ENCODE data around the gene VWA7. TPM values are rescaled to one million over a fixed set of nuclear protein-coding genes. Genes with fewer than 3 reads are reported as not detected.
"Not testable (repeated sequence)": the region's sequence is repeated elsewhere in the genome, so short reads cannot be mapped to it uniquely, and the experiment has no call there.

Gene VWA7
- total RNA-seq, 4 donors from 2014 or later = 0.36 to 1.6 (median 0.56) TPM; not detected in 1

DNA sequence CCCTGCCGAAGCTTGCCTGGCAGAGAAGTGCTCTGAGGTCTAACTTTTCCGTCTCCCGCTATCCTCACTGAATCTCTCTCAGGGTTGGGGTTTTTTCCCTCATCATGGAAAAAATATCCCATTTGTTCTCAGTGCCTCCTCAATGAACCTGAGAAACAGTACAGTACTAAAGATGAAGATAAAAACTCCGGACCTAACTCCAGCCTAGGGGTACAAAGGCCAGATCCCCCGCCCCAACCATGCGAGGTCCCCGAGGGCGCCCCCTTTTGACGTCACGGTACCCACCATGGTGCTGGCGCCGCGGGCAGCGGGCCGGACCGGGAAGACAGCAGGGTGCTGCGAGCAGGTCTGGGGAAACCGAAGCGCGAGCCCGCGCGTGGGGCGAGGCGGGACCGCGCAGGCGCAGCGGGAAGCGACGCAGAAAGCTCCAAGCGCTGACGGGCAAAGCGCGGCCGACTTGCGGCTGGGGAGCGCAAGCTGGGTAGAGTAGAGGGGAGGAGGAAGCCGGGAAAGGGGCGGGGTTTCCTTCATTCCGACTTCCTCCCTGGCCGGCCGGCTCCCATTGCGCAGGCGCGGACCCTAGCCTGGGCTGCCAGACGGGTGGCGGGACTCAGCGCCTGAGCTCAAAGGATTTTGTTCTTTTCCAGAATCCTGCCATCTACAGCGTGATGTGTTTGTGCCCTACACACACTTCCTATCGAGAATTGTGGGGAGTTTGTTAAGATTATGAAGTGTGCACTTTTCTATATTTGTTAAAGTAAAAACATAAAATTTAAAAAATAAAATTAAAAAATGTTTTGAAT, 29.5 kb upstream of the VWA7 start, which contains the start of gene LSM2:
Gene LSM2 (minus strand): TSS at position 497 of the 803 bp plus-strand sequence. CDS start 209 bp downstream, at position 288.
- TF ChIP-seq CTCF (IDR thresholded peaks at IDR 0.05) = peak in 1 of 3 donors; percentile 30
- peak; percentile 89 for DNase-seq (ENCODE audit: low spot score)
- ATAC-seq (ENCODE audit: low FRiP score) = peak; percentile 93

- DNase-seq (ENCODE audit: low spot score) = no peak
- no peak for TF ChIP-seq CTCF (IDR thresholded peaks at IDR 0.05)
- peak; percentile 2 for ATAC-seq (ENCODE audit: low FRiP score)
These were observed 28.9 kb upstream of the VWA7 start for GRCh38 chr6:31805939-31806469.

DNA sequence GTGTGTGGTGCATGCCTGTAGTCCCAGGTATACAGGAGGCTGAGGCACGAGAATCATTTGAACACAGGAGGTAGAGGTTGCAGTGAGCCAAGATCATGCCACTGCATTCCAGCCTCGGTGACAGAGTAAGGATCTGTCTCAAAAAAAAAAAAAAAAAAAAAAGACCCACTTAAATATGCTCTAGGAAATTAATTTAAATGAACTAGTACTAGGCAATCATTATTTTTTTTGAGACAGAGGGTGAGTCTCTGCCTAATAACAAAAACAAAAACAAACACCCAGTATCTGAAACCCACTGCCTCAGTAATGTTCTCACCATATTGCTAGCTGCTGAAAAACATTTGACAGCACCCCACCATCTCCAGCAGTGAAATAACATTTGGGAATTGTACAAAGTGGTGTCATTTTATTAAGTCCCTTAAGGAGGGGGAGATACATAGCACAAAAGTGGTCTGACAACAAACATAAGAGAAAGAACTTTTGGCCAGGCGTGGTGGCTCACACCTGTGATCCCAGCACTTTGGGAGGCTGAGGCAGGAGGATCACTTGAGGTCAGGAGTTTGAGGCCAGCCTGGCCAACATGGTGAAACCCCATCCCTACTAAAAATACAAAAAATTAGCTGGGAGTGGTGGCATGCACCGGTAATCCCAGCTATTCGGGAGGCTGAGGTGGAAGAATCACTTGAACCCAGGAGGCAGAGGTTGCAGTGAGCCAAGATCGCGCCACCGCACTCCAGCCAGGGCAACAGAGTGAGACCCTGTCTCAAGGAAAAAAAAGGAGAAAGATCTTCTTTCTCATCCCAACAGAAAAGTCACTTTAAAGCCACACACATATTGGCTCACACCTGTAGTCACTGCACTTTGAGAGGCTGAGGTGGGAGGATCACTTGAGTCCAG, 24.2 kb upstream of the VWA7 start:
- ATAC-seq (ENCODE audit: low FRiP score); DNase-seq (ENCODE audit: low spot score): not testable (repeated sequence)

GRCh38 chr6:31799781-31800180, 22.7 kb upstream of the VWA7 start:
- no peak for TF ChIP-seq CTCF (IDR thresholded peaks at IDR 0.05)
- no peak for ATAC-seq (ENCODE audit: low FRiP score)
- no peak for DNase-seq (ENCODE audit: low spot score)

DNA sequence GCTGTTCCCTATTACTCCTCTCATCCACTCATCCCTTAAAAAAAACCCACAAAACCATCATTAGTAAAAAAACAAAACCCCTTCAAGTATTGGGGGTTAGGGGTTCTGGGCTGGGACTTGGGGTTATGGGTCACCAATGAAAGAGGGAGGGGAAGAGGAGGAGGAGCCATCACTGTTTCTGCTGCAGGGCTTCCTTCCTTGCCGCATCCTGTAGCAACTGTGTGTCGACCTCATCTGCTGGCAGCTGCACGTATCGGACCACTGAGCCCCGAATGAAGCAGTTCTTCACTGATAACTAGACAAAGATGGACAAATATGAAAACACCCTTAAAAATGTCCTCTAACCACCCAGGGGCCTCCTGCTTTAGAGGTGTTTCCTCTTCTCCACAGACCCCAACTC, 20.5 kb upstream of the VWA7 start:
- TF ChIP-seq CTCF (IDR thresholded peaks at IDR 0.05) = no peak
- DNase-seq (ENCODE audit: low spot score) = no peak
- ATAC-seq (ENCODE audit: low FRiP score) = no peak

DNA sequence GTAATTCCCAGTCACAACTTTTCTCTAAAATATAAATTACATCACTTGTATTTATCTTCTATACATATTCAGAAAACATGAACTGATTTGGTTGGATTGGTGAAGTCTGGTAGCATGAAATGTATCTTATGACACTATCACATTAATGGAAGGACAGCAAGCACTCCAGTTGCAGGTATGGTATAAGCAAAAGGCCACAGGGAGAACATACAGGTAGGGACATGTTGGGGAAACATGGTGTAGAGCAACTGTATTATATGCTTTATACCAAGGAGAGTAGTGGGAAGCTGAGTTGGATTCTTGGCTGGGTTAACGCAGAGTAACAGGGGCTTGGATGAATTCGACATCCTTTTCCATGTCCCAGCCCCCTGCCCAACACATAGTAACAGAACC, 19.9 kb upstream of the VWA7 start:
- no peak for ATAC-seq (ENCODE audit: low FRiP score)
- no peak for TF ChIP-seq CTCF (IDR thresholded peaks at IDR 0.05)
- no peak for DNase-seq (ENCODE audit: low spot score)

- TF ChIP-seq CTCF (IDR thresholded peaks at IDR 0.05) = peak in 2 of 3 donors; percentile 3 to 92
- peak; percentile 95 for ATAC-seq (ENCODE audit: low FRiP score)
- peak; percentile 59 for DNase-seq (ENCODE audit: low spot score)
These were observed 18.6 kb upstream of the VWA7 start, which contains the start of gene VARS1 for GRCh38 chr6:31795616-31796298. TSS of gene VARS1 (minus strand) at chr6:31795752. CDS start at chr6:31795217, 535 bp downstream.

Data from omental fat pad (tissue), 4 donors.